Fibroblast of peridontal ligament (primary cell): Measurements from ENCODE around the gene LGALS3BP.

Experiments
- DNase-seq: peaks from one replicate; pipeline ENCODE4 v3.0.0-alpha.2; 2010; ENCODE audit errors: extremely low read depth

Gene LGALS3BP

DNA sequence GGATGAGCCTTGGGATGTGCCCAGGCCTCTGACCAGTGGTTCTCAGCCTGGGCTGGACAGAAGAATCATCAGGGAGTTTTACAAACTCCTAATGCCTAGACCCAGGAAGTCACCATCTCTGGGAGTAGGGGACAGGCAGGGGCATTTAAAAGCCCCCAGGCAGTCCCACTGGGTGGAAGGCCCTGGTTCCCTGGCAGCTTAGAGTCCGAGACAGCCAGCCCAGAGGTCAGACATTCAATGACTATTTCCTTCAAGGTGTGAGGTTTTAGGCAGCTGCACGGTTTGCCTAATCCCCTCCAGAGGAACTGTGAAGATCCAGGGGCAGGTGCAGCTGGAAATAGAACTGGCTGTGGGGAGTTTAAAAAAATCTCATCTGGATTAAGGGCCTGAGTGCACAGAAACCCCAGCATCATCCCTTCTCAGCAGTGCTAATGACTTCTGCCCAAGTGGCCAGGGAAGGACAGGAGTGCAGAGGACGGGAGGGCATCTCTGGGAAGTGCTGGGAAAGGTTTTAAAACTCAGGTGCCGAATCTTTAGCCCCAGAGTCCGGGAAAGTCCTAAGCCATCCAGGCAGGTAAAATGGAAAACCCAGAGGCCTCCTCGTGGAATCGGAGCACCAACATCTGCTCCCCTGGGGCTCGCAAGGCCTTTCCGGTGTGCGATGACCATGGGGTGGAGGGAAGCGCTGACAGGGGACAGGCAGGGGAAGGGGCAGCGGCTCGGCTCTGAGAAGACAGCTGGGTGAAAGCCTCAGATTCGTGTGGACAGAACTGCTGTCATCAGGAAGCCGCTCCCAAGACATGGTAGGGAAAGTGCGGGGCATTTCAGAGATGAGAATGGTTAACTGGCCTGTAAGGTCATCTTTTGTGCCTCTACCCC is 1.5 kb upstream of the LGALS3BP start:
- DNase-seq = no peak

DNA sequence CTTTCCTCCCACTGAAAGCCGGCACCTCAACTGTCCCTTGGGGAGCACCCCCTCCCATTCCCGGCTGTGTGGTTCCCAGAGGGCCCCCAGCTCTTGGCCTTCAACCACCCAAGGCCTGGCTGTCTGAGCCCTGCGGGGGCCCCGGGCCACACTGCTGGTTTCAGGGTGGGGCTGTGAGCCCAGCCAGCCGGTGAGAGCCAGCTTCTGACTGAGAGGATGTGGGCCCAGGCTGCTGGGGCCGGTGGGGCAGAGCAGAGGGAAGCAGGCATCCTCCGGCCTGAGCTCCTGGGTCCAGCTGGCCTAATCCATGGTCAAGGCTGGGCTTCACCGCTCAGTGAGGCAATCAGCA is 875 bp upstream of the LGALS3BP start:
- no peak for DNase-seq

DNA sequence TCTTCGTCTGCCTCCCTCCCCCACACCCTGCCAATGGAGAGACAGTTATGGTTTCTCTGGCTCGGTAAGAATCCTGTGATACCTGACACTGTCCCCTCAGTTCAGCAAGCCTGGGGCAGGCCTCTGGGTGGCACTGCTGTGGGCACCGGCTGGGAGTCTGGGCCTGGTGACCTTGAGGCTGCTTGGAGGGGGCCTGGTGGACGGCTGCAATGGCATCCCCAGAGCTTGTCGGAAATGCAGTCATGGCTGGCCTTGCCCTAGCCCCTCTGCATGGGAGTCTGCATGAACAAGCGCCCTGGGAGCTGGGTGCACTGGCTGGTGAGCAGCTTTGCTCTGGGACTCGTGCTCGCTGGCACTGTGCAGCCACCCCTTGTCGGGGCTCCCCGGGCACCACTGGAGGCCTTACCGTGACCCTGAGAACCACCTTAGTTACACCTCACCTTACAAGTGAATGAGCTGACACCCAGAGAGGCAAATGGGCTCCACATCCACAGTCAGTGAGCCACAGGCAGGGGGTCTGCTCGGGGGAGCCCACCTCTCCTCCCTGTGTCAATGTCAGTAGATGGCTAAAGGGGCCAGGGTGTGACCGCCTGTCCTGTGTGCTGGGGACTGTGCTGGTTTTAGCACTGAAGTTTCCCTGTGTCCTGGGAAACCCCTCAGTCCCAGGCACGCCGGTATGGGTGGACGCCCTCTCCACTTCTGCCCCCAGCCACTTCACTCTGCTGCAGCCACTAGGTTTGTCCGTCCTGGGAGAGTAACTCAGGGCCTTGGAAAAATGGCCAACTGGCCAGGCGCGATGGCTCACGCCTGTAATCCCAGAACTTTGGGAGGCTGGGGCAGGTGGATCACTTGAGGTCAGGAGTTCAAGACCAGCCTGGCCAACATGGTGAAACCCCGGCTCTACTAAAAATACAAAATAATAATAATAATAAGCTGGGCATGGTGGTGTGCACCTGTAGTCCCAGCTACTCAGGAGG is 1.4 kb downstream of the LGALS3BP start:
- no peak for DNase-seq

DNA sequence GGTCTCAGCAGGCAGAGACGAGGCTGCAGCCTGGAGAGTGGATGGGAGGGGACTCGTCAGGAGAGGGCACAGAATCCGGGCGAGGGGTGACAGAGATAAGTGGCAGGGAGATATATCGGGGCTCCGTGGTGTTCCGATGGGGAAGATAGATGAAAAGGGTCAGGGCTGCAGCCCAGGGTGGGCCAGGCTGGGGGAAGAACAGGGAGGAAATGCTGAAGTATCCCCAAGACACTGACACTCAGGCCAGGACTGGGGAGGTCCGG is 2.1 kb downstream of the LGALS3BP start:
- no peak for DNase-seq

DNA sequence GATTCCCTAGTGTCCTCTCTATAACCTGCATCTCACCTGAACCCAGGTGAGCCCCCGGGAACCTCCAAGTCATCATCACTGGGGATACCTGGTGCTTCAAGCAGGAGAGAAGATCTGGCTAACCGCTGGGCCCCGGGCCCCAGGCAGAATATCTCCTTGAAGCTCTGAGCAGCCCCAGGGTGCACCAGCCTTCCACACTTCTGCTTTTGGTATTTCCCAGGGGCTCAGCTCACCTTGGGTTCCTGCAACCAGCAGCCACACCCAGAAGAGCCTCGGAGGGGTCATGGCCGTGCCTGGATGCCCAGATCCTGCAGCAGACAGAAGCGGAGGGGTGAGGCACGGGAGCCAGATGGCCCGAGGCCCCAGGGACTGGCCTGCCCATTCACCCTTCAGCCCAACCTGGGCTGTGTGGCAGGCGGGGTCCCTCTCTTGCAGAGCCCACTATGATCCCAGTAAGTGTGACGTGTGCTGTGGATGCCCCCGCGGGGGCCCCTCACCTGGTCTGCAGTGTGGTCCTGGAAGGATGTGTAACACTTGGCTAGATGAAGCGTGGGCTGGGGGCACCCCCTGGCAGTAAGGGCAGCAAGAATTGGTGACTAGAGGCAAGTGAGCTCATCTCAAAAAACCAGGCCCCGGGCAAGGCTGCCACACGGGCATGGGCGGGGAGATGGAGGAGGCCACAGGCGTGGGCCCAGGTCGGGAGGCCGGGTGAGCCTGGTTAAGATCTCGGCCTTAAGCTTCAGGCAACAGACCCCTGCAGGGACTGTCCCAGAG is 2.6 kb downstream of the LGALS3BP start:
- DNase-seq = no peak

DNA sequence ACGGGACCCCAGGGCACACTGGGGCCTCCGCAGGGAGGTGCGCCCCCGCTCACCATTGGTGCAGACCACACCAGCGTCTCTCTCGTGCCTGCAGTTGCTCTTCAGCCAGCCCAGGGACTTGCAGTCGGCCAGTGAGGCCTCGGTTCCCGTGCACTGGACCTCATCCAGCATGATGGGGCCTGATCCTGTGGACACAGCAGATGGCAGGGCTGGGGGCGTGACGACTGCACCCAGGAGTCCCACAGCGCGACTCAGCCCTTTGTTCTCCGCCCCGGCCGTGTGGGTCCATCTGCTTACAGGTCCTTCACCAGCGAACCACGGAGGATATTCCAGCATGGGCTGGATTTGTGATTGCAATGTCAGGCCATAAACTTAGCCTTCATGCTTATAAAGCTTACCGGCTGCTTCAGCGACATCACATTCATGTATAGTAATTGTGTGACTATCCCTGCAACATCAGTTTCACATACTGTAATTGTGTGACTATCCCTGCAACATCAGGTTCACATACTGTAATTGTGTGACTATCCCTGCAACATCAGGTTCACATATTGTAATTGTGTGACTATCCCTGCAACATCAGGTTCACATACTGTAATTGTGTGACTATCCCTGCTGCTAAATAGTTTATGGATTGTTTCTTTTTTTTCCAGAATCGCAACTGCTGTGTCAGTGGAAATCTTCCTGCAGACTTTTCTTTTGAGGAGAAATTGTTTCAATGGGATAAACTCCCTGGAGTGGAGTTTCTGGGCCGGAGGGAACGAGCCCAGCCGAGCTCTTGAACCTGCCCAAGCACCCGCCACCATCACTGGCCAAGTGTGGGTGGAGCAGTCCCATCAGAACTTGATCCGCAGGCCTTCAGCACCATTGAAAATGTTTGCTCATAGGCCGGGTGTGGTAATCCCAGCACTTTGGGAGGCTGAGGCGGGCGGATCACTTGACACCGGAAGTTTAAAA is 4.8 kb downstream of the LGALS3BP start:
- DNase-seq = peak; percentile 88

DNA sequence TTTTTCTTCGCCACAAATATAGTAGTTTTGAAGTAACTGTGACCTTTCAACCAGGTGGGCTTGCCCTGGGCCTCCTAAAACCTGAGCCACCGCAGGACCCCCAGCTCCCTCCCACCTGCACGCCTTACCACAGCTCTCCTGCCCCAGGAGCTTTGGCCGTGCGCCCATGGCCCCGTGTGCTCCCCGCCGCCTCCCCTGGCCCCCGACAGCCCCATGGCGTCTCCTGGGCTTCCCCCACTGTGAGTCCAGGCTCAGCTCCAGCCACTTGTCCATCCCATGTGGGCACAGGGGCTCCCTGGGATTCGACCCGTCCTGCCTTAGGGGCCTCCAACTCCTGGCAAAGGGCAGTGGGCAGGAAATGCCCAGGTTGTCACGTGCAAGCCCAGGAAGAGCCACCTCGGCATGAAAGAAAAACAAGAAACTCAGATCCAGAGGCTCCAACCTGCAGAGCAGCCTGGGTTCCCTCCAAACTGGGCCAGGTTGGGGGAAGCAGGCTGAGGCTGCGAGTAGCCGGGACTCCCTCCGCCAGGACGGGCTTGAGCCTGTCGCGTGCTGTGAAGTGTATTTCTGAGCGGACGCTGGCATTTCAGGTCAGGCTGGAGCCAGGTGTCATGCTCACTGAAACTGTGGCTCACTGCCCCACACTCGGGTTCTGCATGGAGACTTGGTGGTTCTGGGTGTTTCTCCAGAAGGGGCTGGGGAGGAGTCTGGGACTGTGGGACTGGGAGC is 5.8 kb downstream of the LGALS3BP start:
- DNase-seq = no peak

DNA sequence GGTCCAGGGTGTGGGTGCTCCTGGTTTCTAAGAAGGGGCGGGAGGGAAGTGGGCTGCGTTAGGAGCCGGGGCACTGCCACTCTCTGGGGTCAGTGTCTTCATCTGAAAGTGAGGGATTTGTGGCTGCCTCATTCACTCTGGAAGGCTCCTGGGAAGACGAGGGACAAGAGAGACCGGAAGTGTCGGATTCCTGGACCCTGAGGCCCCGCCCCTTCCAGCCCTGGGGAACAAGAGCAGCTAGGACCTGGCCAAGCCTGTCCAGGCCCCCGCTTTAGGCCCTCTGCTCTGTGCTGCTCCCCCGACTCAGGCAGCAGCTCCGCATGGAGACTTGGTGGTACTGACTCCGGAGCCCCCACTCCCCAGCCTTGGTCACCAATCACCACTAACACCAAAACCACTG is 6.5 kb downstream of the LGALS3BP start:
- DNase-seq = no peak

DNA sequence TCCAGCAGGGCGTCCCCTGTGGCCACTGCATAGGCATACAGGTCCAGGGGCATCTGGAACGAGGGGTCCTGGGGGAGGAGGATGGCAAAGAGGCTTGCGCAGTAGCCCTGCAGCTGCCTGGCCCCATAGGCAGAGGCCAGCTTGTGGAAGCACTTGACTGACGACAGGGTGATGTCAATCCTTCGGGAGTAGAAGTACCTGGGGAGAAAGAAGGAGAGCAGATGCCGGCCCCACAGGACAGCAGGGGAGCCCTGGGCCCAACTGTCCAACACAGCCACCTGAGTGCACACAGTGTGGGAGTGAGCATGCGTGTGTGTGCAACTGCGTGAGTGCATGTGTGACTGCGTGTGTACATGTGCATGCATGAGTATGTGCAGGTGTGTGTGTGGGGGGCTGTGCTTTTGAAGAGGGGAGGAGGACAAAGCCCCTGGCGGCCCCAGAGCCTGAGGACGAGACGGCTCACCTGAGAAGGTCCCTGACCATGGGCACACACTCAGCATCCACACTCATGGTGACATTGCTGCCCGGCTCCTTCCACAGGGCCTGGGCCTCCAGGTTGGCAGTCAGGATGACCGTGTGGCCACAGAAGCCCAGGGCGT is 7.1 kb downstream of the LGALS3BP start:
- no peak for DNase-seq

DNA sequence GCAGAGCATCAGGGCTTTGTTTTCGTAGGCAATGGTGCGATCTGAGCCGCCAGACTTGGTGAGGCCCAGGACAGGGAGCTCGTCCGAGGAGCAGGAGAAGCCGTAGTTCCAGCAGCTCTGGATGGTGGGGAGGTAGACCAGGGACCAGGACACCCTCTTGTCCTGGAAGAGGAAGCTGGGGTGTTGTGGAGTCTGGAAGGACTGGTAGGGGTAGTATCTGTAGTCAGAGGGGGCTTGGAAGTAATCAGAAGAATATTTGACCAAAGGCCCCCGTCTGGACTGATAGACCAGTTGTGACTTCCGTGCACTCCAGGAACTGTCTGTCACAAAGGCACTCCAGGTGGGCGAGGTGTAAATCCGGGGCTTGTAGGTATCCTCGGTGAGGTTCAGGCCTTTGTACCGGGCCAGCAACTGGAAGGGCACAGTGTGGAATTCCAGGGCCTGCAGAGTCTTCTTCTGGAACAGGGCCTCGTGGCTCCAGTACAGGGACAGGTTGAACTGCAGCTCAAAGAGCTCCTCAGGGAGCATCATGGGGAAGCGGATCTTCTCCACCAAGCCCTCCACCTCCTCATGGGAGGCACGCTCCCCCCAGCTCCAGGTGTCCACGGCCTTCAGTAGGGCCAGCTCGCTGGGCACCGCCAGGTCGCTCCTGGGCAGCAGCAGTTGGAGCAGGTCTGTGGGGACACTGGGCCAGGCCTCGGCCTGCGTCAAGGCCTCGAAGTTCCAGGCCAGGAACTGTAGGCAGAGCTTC is 7.8 kb downstream of the LGALS3BP start:
- DNase-seq = no peak

DNA sequence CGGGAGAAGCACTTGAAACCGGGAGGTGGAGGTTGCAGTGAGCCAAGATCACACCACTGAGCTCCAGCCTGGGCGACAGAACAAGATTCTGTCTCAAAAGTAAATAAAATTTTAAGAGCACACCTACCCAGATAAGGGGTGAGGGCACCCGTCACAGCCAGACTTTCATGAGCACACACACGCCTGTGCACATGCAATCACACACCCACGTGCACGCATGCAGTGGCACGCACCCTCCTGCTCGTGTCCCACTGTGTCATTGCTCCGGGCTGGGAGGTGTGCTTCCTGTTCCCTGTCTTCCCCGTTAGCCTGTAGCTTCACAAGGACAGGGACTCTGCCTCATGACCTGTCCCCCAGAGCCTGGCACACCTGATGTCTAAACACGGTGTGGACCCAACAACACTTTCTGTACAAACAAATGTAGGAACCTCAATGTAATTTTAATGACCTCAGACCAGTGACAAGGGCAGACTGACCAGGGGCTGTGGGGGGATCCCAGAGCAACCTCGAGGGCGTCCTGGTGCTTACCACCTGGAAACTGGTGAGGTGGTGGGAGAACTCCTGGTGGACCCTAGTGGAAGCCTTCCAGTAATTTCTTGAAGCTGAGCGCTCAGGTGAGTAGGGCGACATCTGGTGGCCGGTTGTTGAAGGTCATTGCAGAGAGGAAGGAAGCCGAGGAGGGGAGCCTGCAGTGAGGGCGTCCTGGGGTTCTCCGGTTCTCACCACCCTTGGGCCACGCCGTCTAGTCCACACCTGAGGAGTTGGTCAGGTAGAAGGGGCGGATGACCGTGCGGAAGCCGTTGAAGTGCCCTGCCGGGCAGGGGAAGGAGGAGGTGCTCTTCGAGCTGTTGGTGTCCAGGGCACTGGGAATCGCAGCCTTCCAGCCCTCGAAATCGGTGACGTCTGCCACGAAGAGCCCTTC is 8.6 kb downstream of the LGALS3BP start:
- peak; percentile 75 for DNase-seq

DNA sequence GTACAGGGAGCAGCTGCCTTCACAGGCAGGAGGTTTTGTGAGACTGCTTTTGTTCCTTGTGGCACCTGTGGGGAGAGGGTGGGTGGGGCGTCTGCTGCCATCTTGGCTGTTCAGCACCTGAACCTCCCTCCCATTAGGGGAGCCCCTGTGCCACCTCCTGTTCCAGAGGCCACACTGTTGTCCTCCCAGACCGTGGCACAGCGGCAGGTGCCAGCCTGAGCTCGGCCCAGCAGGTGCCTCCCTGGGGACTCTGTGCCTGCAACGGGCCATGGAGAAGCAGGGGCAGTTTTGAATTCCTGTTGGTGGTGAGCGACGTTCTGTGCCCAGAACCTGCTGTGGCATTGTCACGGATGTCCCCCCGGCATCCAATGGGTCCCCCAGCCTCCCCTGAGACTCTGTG is 9.9 kb downstream of the LGALS3BP start:
- DNase-seq = no peak

DNA sequence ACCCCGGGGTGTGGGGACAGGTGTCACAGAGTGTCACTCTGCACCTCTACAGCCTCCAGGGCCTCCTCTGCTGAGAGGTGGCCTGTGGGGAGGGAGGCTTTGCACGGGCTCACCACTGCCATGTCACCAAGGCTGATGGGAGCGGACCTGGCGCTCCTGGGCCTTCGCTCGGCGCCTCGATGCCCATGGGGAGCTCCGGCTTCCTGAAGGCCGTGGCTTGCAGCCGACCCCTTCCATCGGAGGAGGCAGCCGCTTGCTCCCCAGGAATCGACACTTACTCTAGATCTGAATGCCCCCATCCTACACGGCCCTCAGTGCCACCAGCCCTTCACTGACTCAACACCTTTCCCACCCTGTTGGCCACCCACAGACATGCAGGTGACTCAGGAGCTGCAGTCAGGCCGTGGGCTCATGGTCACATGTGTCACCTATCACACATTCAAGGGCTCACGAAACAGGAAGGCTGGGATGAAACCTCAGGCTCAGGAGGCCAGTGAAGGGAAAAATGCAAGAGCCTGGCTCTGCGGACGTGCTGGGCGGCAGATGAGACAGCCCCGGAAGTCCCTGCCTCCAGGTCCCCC is 11.9 kb downstream of the LGALS3BP start:
- no peak for DNase-seq

DNA sequence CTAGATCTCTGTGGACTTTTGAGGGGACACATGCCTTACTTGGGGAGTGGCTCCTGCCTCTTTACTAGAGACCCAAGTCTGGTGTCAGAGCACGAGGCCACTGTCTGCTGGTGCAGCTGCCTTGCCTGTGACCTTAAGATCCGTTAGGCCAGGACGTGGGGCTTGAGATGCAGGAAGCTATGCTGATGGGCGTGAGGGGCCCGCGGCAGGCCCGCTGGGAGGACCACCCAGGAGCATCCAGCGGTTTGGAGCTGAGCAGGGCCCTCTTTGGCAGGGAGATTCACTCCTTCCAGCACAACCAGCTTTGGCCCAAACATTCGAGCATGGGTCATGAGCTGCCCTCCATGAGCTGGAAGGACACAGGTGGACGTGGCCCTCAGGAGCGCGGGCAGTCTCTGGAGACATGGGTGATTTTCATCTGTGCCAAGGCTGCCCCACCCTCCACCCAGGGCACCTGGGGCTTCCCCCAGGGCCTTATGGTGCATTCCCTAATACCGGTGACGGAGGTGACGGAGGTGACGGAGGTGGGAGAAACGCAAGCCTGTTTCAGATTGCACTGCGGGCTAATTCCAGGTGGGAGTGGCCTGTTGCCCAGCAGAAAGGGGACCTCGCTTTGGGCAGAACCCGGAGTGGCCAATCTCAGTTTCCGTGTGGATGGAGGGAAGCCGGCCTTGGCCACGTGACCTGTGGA is 12.7 kb downstream of the LGALS3BP start:
- no peak for DNase-seq

DNA sequence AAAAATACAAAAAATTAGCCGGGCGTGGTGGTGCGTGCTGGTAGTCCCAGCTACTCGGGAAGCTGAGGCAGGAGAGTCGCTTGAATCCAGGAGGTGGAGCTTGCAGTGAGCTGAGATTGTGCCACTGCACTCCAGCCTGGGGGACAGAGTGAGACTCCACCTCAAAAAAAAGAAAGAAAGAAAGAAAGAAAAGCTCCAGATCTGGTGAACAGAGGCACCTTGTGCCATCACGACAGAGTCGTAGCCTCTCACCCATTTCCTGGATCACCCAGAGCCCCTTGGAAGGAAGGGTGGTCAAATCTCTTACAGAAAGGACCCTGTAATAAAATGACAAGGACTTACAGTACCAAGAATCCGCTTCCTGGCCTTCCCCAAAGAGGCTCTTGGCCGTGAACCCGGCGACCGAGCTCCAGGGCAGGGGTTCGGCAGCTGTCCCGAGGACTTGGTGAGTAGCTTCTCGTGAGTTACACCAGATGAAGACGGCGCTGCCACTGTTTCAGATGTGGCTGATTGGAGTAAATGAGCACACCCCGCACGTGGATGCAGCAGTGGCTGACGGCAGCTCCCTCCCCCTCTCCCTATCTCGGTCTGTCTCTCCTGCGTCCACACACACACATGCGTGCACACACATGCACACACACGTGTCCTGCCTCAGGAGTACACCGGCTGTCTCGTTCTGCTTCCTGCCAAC is 13.5 kb downstream of the LGALS3BP start:
- no peak for DNase-seq

DNA sequence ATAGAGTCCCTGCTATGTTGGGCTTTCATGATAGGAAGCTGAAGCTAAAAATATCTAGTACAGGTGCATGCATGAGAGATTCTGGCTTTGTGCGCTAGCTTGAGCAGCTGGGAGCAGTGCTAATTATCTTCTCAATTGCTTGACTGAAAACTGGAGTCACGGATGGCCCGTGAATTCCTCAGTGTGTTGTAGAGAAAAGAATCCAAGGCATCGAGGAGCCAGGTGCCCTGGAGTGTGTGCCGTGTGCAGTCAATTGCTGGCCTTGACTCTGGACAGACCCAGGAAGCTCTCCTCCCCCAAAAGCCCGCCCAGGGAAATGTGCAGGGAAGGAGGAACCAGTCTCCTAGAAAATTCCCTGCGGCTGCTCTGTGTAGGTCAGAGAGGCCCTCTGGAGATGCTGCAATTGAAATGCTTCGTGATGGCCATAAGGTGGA is 14.2 kb downstream of the LGALS3BP start:
- no peak for DNase-seq

DNA sequence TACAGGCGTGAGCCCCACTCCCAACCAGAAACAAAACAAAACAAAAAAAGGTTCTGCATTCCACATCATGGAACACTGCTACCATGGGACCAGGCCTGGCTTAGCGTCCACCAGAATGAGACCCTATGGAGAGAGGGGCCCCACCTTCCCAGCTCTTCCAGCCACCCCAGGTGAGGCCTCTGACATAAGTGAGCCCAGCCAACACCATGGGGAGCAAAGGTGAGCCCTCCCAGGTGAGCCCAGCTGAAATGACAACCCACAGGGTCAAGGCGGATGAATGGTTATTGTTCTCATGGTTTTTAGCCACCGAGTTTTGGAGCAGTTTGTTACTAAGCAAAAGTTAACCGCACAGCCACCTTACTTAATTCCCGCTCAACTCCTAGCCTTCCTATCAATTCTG is 16.3 kb downstream of the LGALS3BP start:
- DNase-seq = no peak
